PC-3 (cell line): Measurements from ENCODE around the gene BLMH. TPM values are rescaled to one million over a fixed set of nuclear protein-coding genes. Genes with fewer than 3 reads are reported as not detected.

Source experiments
- ATAC-seq: fragments of 200-7000 bp; cut with Tn5 transposase; 2 replicates; pipeline ENCODE4 v1.9.1; 2020; ENCODE audit warnings: mild to moderate bottlenecking, moderate library complexity
- BruUV-seq: library from RNA; stranded (reverse); fragments of 400-500 nt; replicated peaks from 2 replicates; lab custom pipeline; 2021; lab: Mats Ljungman, UMichigan
- CTCF ChIA-PET: fragments of 300-600 bp; sonication (Branson Sonifier 250); formaldehyde crosslinking; loops from one replicate; lab custom pipeline; 2022; ENCODE audit warnings: antibody characterized with exemption; lab: Charles Lee
- POLR2A ChIA-PET: fragments of 300-600 bp; sonication (Branson Sonifier 250); formaldehyde crosslinking; loops from one replicate; lab custom pipeline; 2022; ENCODE audit warnings: antibody characterized with exemption; ENCODE audit not compliant: unreplicated experiment; lab: Charles Lee
- DNase-seq: peaks from one replicate; pipeline ENCODE4 v3.0.0-alpha.2; 2015
- H2AFZ ChIP-seq: fragments of 300-600 bp; sonication (generic); 2 replicates; pipeline ENCODE4 v1.6.0; 2016; ENCODE audit warnings: antibody characterized with exemption, low read length
- H3F3A ChIP-seq: fragments of 300-600 bp; sonication (generic); one replicate; pipeline ENCODE4 v1.6.0; 2017; ENCODE audit warnings: antibody characterized with exemption, low read length, control low read depth, mild to moderate bottlenecking; ENCODE audit not compliant: unreplicated experiment
- H3K27ac ChIP-seq: fragments of 300-600 bp; sonication (generic); 2 replicates; pipeline ENCODE4 v1.5.1; 2016; ENCODE audit warnings: mild to moderate bottlenecking, low read length
- H3K27me3 ChIP-seq: fragments of 300-600 bp; sonication (generic); 2 replicates; pipeline ENCODE4 v1.6.1; 2016; ENCODE audit warnings: low read length, mixed read lengths
- H3K36me3 ChIP-seq: fragments of 300-600 bp; sonication (generic); 2 replicates; pipeline ENCODE4 v1.6.1; 2016; ENCODE audit warnings: low read depth, mixed run types, low read length, mixed read lengths
- H3K4me1 ChIP-seq: fragments of 300-600 bp; sonication (generic); 2 replicates; pipeline ENCODE4 v1.5.1; 2016; ENCODE audit warnings: low read length; ENCODE audit not compliant: insufficient read depth
- H3K4me2 ChIP-seq: fragments of 300-600 bp; sonication (generic); 2 replicates; pipeline ENCODE4 v1.6.0; 2016; ENCODE audit warnings: low read length
- H3K4me3 ChIP-seq: fragments of 300-600 bp; sonication (generic); 2 replicates; pipeline ENCODE4 v1.5.1; 2016; ENCODE audit warnings: mild to moderate bottlenecking, low read length, mixed read lengths
- H3K79me2 ChIP-seq: fragments of 300-600 bp; sonication (generic); 2 replicates; pipeline ENCODE4 v1.6.1; 2017; ENCODE audit warnings: low read length, mixed read lengths
- H3K9ac ChIP-seq: fragments of 300-600 bp; sonication (generic); 2 replicates; pipeline ENCODE4 v1.6.0; 2016; ENCODE audit warnings: mild to moderate bottlenecking, low read length
- H3K9me2 ChIP-seq: fragments of 300-600 bp; sonication (generic); replicated peaks from 2 replicates; pipeline ENCODE4 v1.6.1; 2016; ENCODE audit warnings: mixed run types, low read length, mixed read lengths
- H3K9me3 ChIP-seq: fragments of 300-600 bp; sonication (generic); 2 replicates; pipeline ENCODE4 v1.6.1; 2016; ENCODE audit warnings: low read length, mixed read lengths
- H4K20me1 ChIP-seq: fragments of 300-600 bp; sonication (generic); 2 replicates; pipeline ENCODE4 v1.6.1; 2016; ENCODE audit warnings: low read length, mixed read lengths
- CTCF ChIP-seq: fragments of 300-600 bp; sonication (generic); conservative IDR thresholded peaks from 2 replicates; pipeline ENCODE4 v1.5.1; 2017; ENCODE audit warnings: antibody characterized with exemption, low read depth, mild to moderate bottlenecking, low read length
- EZH2 ChIP-seq: fragments of 300-600 bp; sonication (generic); IDR thresholded peaks from one replicate; pipeline ENCODE4 v1.6.1; 2017; ENCODE audit warnings: antibody characterized with exemption, mild to moderate bottlenecking, low read length; ENCODE audit not compliant: unreplicated experiment
- EZH2phosphoT487 ChIP-seq: fragments of 300-600 bp; sonication (generic); IDR thresholded peaks from 2 replicates; pipeline ENCODE4 v1.6.1; 2018; ENCODE audit warnings: mild to moderate bottlenecking, antibody characterized with exemption, low read length, borderline replicate concordance
- intact Hi-C: fragments of 100-400 bp; cut with micrococcal nuclease; formaldehyde crosslinking; loops from 2 replicates; pipeline ENCODE4 v1.9.0; 2023
- total RNA-seq: library from RNA; depleted of rRNA; stranded (reverse); fragments of >200 nt; gene quantifications from 2 replicates; pipeline ENCODE4 v1.2.3, GENCODE V29; 2014

Gene BLMH
- total RNA-seq, 1 experiment from 2014 or later = 15.9 TPM

- POLR2A ChIA-PET = no interaction called here
Measured at GRCh38 chr17:30263552-30264333, 28.0 kb downstream of the BLMH start.

GRCh38 chr17:30256756-30257506 is 34.8 kb downstream of the BLMH start:
- Histone ChIP-seq H3K36me3 (peaks cover 3% of the 10 kb centered on the region; the same call in 1 of the 2 replicates), H3K9me3 (no peaks in the 10 kb centered on the region), H3K79me2 (no peaks in the 10 kb centered on the region), H2AFZ (no peak overlapping the region), H3K9me2 (no peaks in the 10 kb centered on the region), H3K27ac (no peak overlapping the region), H3F3A (no peaks in the 10 kb centered on the region), H3K27me3 (no peaks in the 10 kb centered on the region), H3K9ac (no peak overlapping the region), H3K4me1 (no peaks in the 10 kb centered on the region), H4K20me1 (no peaks in the 10 kb centered on the region), H3K4me2 (no peak overlapping the region), H3K4me3 (no peak overlapping the region)
- no peak for TF ChIP-seq CTCF
- no peak for TF ChIP-seq EZH2phosphoT487
- TF ChIP-seq EZH2 = no peak
- intact Hi-C loops = no loop called here
- no TSS peak for BruUV-seq
- CTCF ChIA-PET = no interaction called here
- ATAC-seq (no peak), DNase-seq (no peak)
- POLR2A ChIA-PET = no interaction called here

More at GRCh38 chr17:30263552-30264333, 28.0 kb downstream of the BLMH start:
- CTCF ChIA-PET = no interaction called here
- H4K20me1 ChIP-seq = no peaks in the 10 kb centered on the region
- no peaks in the 10 kb centered on the region for H3K27me3 ChIP-seq
- no peak overlapping the region for H3K9ac ChIP-seq
- H3K36me3 ChIP-seq = peaks cover 4% of the 10 kb centered on the region
- H3K4me3 ChIP-seq = no peak overlapping the region
- H3K9me2 ChIP-seq = no peaks in the 10 kb centered on the region
- no peak overlapping the region for H2AFZ ChIP-seq
- intact Hi-C loops = no loop called here
- H3K4me1 ChIP-seq = no peaks in the 10 kb centered on the region
- no TSS peak for BruUV-seq
- no peaks in the 10 kb centered on the region for H3K9me3 ChIP-seq
- ATAC-seq = no peak
- TF ChIP-seq CTCF (no peak), EZH2phosphoT487 (no peak), EZH2 (no peak)
- no peaks in the 10 kb centered on the region for H3K79me2 ChIP-seq
- no peaks in the 10 kb centered on the region for H3F3A ChIP-seq
- H3K4me2 ChIP-seq = no peak overlapping the region
- no peak overlapping the region for H3K27ac ChIP-seq
- no peak for DNase-seq

- H3K9ac ChIP-seq = no peak overlapping the region
- H3K9me3 ChIP-seq = no peaks in the 10 kb centered on the region
- no peak for TF ChIP-seq EZH2phosphoT487
- no peak for TF ChIP-seq CTCF
- no peak for TF ChIP-seq EZH2
- no peaks in the 10 kb centered on the region for H3K4me1 ChIP-seq
- no peak overlapping the region for H3K4me3 ChIP-seq
- no peak for ATAC-seq
- no TSS peak for BruUV-seq
- ChIA-PET POLR2A (no interaction called here), CTCF (no interaction called here)
- no peak overlapping the region for H3K27ac ChIP-seq
- H2AFZ ChIP-seq = no peak overlapping the region
- H3K9me2 ChIP-seq = no peaks in the 10 kb centered on the region
- H3K27me3 ChIP-seq = no peaks in the 10 kb centered on the region
- H3K79me2 ChIP-seq = no peaks in the 10 kb centered on the region
- no peak overlapping the region for H3K4me2 ChIP-seq
- H3F3A ChIP-seq = no peaks in the 10 kb centered on the region
- peaks cover 3% of the 10 kb centered on the region; the same call in 1 of the 2 replicates for H3K36me3 ChIP-seq
- no peaks in the 10 kb centered on the region for H4K20me1 ChIP-seq
- DNase-seq = no peak
- intact Hi-C loops = no loop called here
Measured at GRCh38 chr17:30254150-30254549, 37.6 kb downstream of the BLMH start.
